HCT116 (cell line): ENCODE results near the gene FAM98A. TPM values are rescaled to one million over a fixed set of nuclear protein-coding genes. Genes with fewer than 3 reads are reported as not detected.

Source experiments
- ATAC-seq: fragments of 200-7000 bp; cut with Tn5 transposase; 2 replicates; pipeline ENCODE4 v1.9.1; 2020; ENCODE audit warnings: mild to moderate bottlenecking, moderate library complexity
- BruUV-seq: library from RNA; stranded (reverse); fragments of 400-500 nt; replicated peaks from 2 replicates; lab custom pipeline; 2021; lab: Mats Ljungman, UMichigan
- CTCF ChIA-PET: fragments of 300-600 bp; sonication (Branson Sonifier 250); formaldehyde crosslinking; loops from one replicate; lab custom pipeline; 2021; ENCODE audit warnings: antibody characterized with exemption; lab: Charles Lee
- POLR2A ChIA-PET: fragments of 300-600, 350-600 bp; sonication (Branson Sonifier 250); formaldehyde crosslinking; loops from one replicate; lab custom pipeline; 2021; ENCODE audit warnings: antibody characterized with exemption; lab: Charles Lee
- RAD21 ChIA-PET, 2 experiments: fragments of 300-600 bp; sonication (Branson Sonifier 250); formaldehyde crosslinking; loops; one replicate each; lab custom pipeline; 2023; ENCODE audit warnings: low total read pairs in 2 of 2; ENCODE audit not compliant: uncharacterized antibody in 2 of 2, unreplicated experiment in 2 of 2, low non-redundant PET in 1 of 2; lab: Charles Lee
- DNase-seq: peaks from one replicate; pipeline ENCODE4 v3.0.0-alpha.2; 2010; ENCODE audit warnings: low read depth, low spot score
- H2AFZ ChIP-seq: fragments of 200-600 bp; shearing (Covaris generic), sonication (generic); 2 replicates; pipeline ENCODE4 v1.6.1; 2017; ENCODE audit warnings: low read depth, mixed run types, mixed read lengths, antibody characterized with exemption, low read length; ENCODE audit not compliant: poor library complexity, severe bottlenecking
- H3K27ac ChIP-seq: 2 replicates; pipeline ENCODE4 v1.5.1; 2012; ENCODE audit warnings: low read depth, low read length
- H3K27me3 ChIP-seq: fragments of 200-600 bp; sonication (generic); 2 replicates; pipeline ENCODE4 v1.6.1; 2016; ENCODE audit warnings: mixed run types, low read length, mixed read lengths; ENCODE audit not compliant: insufficient read depth
- H3K36me3 ChIP-seq, 2 experiments: fragments of 200-500 bp in 1 of 2; fragments of 200-600 bp in 1 of 2; sonication (Bioruptor generic) in 1 of 2; sonication (generic) in 1 of 2; 2 replicates each; pipeline versions ENCODE4 v1.5.1 to v1.6.1; 2014 to 2016; ENCODE audit warnings: low read length in 2 of 2, inconsistent platforms in 1 of 2, mixed read lengths in 1 of 2, mixed run types in 1 of 2; ENCODE audit not compliant: insufficient read depth in 2 of 2, control insufficient read depth in 1 of 2
- H3K4me1 ChIP-seq, 2 experiments: fragments of 200-600 bp in 1 of 2; sonication (generic) in 1 of 2; 2 replicates each; pipeline versions ENCODE4 v1.5.1 to v1.6.1; 2012 to 2017; ENCODE audit warnings: low read length in 2 of 2, inconsistent platforms in 1 of 2, mild to moderate bottlenecking in 1 of 2, mixed read lengths in 1 of 2, mixed run types in 1 of 2, moderate library complexity in 1 of 2; ENCODE audit not compliant: insufficient read depth in 2 of 2, control insufficient read depth in 1 of 2
- H3K4me2 ChIP-seq: fragments of 200-600 bp; sonication (generic); 2 replicates; pipeline ENCODE4 v1.6.1; 2017; ENCODE audit warnings: mixed run types, low read length, mixed read lengths
- H3K4me3 ChIP-seq, 2 experiments: fragments of 200-600 bp in 1 of 2; sonication (generic) in 1 of 2; replicated peaks in 1 of 2; 2 replicates each; pipeline ENCODE4 v1.5.1; 2011 to 2016; ENCODE audit warnings: low read length in 2 of 2, control low read depth in 1 of 2, low read depth in 1 of 2, mild to moderate bottlenecking in 1 of 2, mixed read lengths in 1 of 2, mixed run types in 1 of 2
- H3K79me2 ChIP-seq: fragments of 200-600 bp; sonication (generic); 2 replicates; pipeline ENCODE4 v1.6.1; 2017; ENCODE audit warnings: mild to moderate bottlenecking, mixed run types, low read length, moderate library complexity, mixed read lengths; ENCODE audit not compliant: insufficient read depth
- H3K9ac ChIP-seq: fragments of 200-600 bp; sonication (generic); 2 replicates; pipeline ENCODE4 v1.6.1; 2016; ENCODE audit warnings: low read length, mixed read lengths
- H3K9me2 ChIP-seq: fragments of 200-600 bp; sonication (generic), shearing (Covaris generic); 2 replicates; pipeline ENCODE4 v1.6.1; 2017; ENCODE audit warnings: mixed run types, mild to moderate bottlenecking, moderate library complexity; ENCODE audit not compliant: insufficient read depth
- H3K9me3 ChIP-seq, 2 experiments: fragments of 200-500 bp in 1 of 2; fragments of 200-600 bp in 1 of 2; sonication (Bioruptor generic) in 1 of 2; sonication (generic) in 1 of 2; 2 replicates each; pipeline ENCODE4 v1.6.1; 2014 to 2017; ENCODE audit warnings: low read length in 2 of 2, mixed read lengths in 2 of 2, inconsistent platforms in 1 of 2, low read depth in 1 of 2, mild to moderate bottlenecking in 1 of 2, mixed run types in 1 of 2, moderate library complexity in 1 of 2; ENCODE audit not compliant: control insufficient read depth in 1 of 2, insufficient read depth in 1 of 2
- H4K20me1 ChIP-seq: fragments of 200-600 bp; sonication (generic), shearing (Covaris generic); 2 replicates; pipeline ENCODE4 v1.6.1; 2017; ENCODE audit warnings: mixed run types, mild to moderate bottlenecking, moderate library complexity; ENCODE audit not compliant: insufficient read depth
- CBX3 ChIP-seq: IDR thresholded peaks from 2 replicates; pipeline ENCODE4 v1.6.1; 2012; ENCODE audit warnings: low read depth
- EGR1 ChIP-seq: IDR thresholded peaks from 2 replicates; pipeline ENCODE4 v1.6.1; 2012; ENCODE audit warnings: low read depth
- FOSL1 ChIP-seq: IDR thresholded peaks from 2 replicates; pipeline ENCODE4 v1.6.1; 2012; ENCODE audit warnings: low read depth
- POLR2A ChIP-seq: IDR thresholded peaks from 2 replicates; pipeline ENCODE4 v1.7.0; 2011; ENCODE audit warnings: borderline replicate concordance; ENCODE audit not compliant: insufficient read depth, insufficient read length; ENCODE audit errors: extremely low read depth
- RAD21 ChIP-seq: IDR thresholded peaks from 2 replicates; pipeline ENCODE4 v1.6.1; 2012; ENCODE audit warnings: low read depth, mild to moderate bottlenecking
- TCF7L2 ChIP-seq: IDR thresholded peaks from 2 replicates; pipeline ENCODE4 v1.7.0; 2011; ENCODE audit warnings: borderline replicate concordance, inconsistent platforms; ENCODE audit not compliant: insufficient read depth, insufficient read length; ENCODE audit errors: extremely low read depth
- YY1 ChIP-seq: IDR thresholded peaks from 2 replicates; pipeline ENCODE4 v1.6.1; 2011; ENCODE audit warnings: low read length, low read depth, moderate library complexity, mild to moderate bottlenecking; ENCODE audit not compliant: insufficient replicate concordance; ENCODE audit errors: extremely low read depth
- ZBTB33 ChIP-seq: IDR thresholded peaks from 2 replicates; pipeline ENCODE4 v1.6.1; 2011; ENCODE audit warnings: mild to moderate bottlenecking, low read length, moderate library complexity; ENCODE audit not compliant: insufficient replicate concordance; ENCODE audit errors: extremely low read depth
- ZFX ChIP-seq: fragments of 450-650 bp; IDR thresholded peaks from 2 replicates; pipeline ENCODE4 v1.6.1; 2017
- intact Hi-C: fragments of 100-400 bp; cut with micrococcal nuclease; formaldehyde crosslinking; loops from 2 replicates; pipeline ENCODE4 v1.10.0; 2022
- total RNA-seq: library from RNA; stranded (reverse); gene quantifications from one replicate; pipeline ENCODE4 v1.2.1, GENCODE V29; 2021; ENCODE audit not compliant: unreplicated experiment

The FAM98A gene
- total RNA-seq, 1 experiment from 2014 or later: 42.9 TPM

- ChIA-PET RAD21 (no interaction called here), POLR2A (no interaction called here), CTCF (no interaction called here)
- Histone ChIP-seq H3K4me2 (no peak overlapping the region), H3K9me2 (no peaks in the 10 kb centered on the region), H3K4me3 (no peak overlapping the region), H4K20me1 (no peaks in the 10 kb centered on the region), H3K27ac (no peak overlapping the region), H3K79me2 (peaks cover 12% of the 10 kb centered on the region), H3K9me3 (no peaks in the 10 kb centered on the region), H3K4me1 (no peaks in the 10 kb centered on the region), H3K27me3 (no peaks in the 10 kb centered on the region), H3K36me3 (peaks cover 28 to 29% of the 10 kb centered on the region in 2 experiments), H3K9ac (no peak overlapping the region), H2AFZ (no peak overlapping the region)
- TF ChIP-seq YY1 (no peak), POLR2A (no peak), CBX3 (no peak), ZFX (no peak), ZBTB33 (no peak), FOSL1 (no peak), EGR1 (no peak), TCF7L2 (no peak), RAD21 (no peak)
- DNase-seq: no peak
- no TSS peak for BruUV-seq
- intact Hi-C loops: loop anchor here (10.0 kb wide), 3 partner anchors 113 to 643 kb away; partner anchors contain the start of genes LTBP1 and RASGRP3
- no peak for ATAC-seq
Measured at GRCh38 chr2:33588232-33588631, 10.9 kb downstream of the FAM98A start.
